ENCODE data around the gene CDCA7.

DNA sequence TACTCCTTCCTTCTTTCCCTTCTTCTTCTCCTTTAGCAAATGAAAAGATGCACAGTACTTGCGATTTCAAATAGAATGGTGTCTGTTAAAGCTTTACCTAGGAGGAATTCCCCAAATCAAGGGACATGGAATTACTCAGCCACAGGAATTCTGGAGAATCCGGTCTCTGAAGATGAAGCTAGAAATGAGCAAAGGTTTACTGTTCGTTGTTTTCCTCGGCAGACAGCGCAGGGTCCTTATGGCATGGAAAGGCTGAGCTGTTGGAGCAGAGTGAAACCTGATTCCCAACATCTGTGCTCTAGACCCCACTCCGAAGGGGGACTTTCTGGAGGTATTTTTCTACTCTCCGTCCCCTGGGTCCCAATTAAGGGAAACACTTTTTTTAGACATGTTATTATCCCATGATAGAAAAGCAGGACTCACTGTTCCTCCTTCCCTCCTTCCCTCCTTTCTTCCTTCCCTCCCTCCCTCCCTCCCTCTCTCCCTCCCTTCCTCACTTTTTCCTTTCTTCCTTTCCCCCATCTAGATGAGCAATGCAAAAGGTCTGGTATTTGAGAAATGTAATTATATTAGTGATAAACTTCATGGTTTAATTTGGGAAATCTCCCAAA, 47.1 kb downstream of the CDCA7 start:
- no peak for TF ChIP-seq JUND (CRISPR knock-in tag; IDR thresholded peaks at IDR 0.05)
- TF ChIP-seq HIVEP1 (CRISPR knock-in tag; IDR thresholded peaks at IDR 0.05): no peak

Measured in HepG2 (cell line).